SJSA1 (cell line): ENCODE data around the gene NISCH. TPM values are rescaled to one million over a fixed set of nuclear protein-coding genes. Genes with fewer than 3 reads are reported as not detected.
A peak's percentile ranks its signal among the peaks of the same experiment; 100 is the strongest.

Experiments
- DNase-seq, 2 experiments: peaks; one replicate each; pipeline ENCODE4 v3.0.0-alpha.2; 2015 to 2020; ENCODE audit warnings: low spot score in 2 of 2, low read depth in 1 of 2
- H3K27ac ChIP-seq: fragments of 250-450 bp; sonication (Bioruptor Pico); 2 replicates; pipeline ENCODE4 v1.5.1; 2020; ENCODE audit warnings: mild to moderate bottlenecking, moderate library complexity
- H3K27me3 ChIP-seq: fragments of 250-450 bp; sonication (Bioruptor Pico); replicated peaks from 2 replicates; pipeline ENCODE4 v1.5.1; 2020; ENCODE audit warnings: mild to moderate bottlenecking, moderate library complexity
- H3K36me3 ChIP-seq: fragments of 250-450 bp; sonication (Bioruptor Pico); 2 replicates; pipeline ENCODE4 v1.5.1; 2020; ENCODE audit warnings: mild to moderate bottlenecking
- H3K4me1 ChIP-seq: fragments of 250-450 bp; sonication (Bioruptor Pico); replicated peaks from 2 replicates; pipeline ENCODE4 v1.6.1; 2021; ENCODE audit warnings: mild to moderate bottlenecking
- H3K4me3 ChIP-seq: fragments of 250-450 bp; sonication (Bioruptor Pico); 2 replicates; pipeline ENCODE4 v1.5.1; 2020; ENCODE audit warnings: mild to moderate bottlenecking
- H3K9me3 ChIP-seq: fragments of 250-450 bp; sonication (Bioruptor Pico); replicated peaks from 2 replicates; pipeline ENCODE4 v1.5.1; 2020; ENCODE audit warnings: mild to moderate bottlenecking
- total RNA-seq: library from RNA; depleted of rRNA; stranded (reverse); fragments of >200 nt; shearing (Covaris generic); gene quantifications from 2 replicates; pipeline ENCODE4 v1.2.3, GENCODE V29; 2014

The NISCH gene
- total RNA-seq, 1 experiment from 2014 or later: 22.4 TPM

- Histone ChIP-seq H3K4me1 (no peaks in the 10 kb centered on the region), H3K36me3 (no peaks in the 10 kb centered on the region), H3K27ac (no peak overlapping the region), H3K4me3 (no peak overlapping the region), H3K9me3 (no peaks in the 10 kb centered on the region), H3K27me3 (no peaks in the 10 kb centered on the region)
- DNase-seq: no peak
These were observed 15.8 kb upstream of the NISCH start for GRCh38 chr3:52439426-52440248.

- Histone ChIP-seq H3K4me3 (no peak overlapping the region), H3K36me3 (no peaks in the 10 kb centered on the region), H3K4me1 (peaks cover 5% of the 10 kb centered on the region), H3K27ac (no peak overlapping the region), H3K9me3 (no peaks in the 10 kb centered on the region), H3K27me3 (no peaks in the 10 kb centered on the region)
- no peak for DNase-seq
These were observed 15.2 kb upstream of the NISCH start for GRCh38 chr3:52440249-52440551.

GRCh38 chr3:52440671-52441070, 14.7 kb upstream of the NISCH start:
- H3K4me3 ChIP-seq: no peak overlapping the region
- no peaks in the 10 kb centered on the region for H3K36me3 ChIP-seq
- peaks cover 5% of the 10 kb centered on the region for H3K4me1 ChIP-seq
- no peak for DNase-seq
- H3K27me3 ChIP-seq: no peaks in the 10 kb centered on the region
- no peak overlapping the region for H3K27ac ChIP-seq
- no peaks in the 10 kb centered on the region for H3K9me3 ChIP-seq

- DNase-seq: no peak
- Histone ChIP-seq H3K9me3 (no peaks in the 10 kb centered on the region), H3K4me3 (no peak overlapping the region), H3K27me3 (no peaks in the 10 kb centered on the region), H3K36me3 (no peaks in the 10 kb centered on the region), H3K4me1 (peaks cover 5% of the 10 kb centered on the region), H3K27ac (no peak overlapping the region)
These were observed 14.2 kb upstream of the NISCH start for GRCh38 chr3:52441091-52441771.

GRCh38 chr3:52441772-52442332, 13.6 kb upstream of the NISCH start:
- H3K27ac ChIP-seq: no peak overlapping the region

GRCh38 chr3:52442409-52443267, 12.8 kb upstream of the NISCH start:
- no peak for DNase-seq

More at GRCh38 chr3:52441772-52442332, 13.6 kb upstream of the NISCH start:
- Histone ChIP-seq H3K4me1 (peaks cover 5% of the 10 kb centered on the region), H3K36me3 (no peaks in the 10 kb centered on the region), H3K27me3 (no peaks in the 10 kb centered on the region), H3K9me3 (no peaks in the 10 kb centered on the region), H3K4me3 (no peak overlapping the region)
- no peak for DNase-seq

GRCh38 chr3:52443268-52443610, 12.2 kb upstream of the NISCH start:
- Histone ChIP-seq H3K36me3 (no peaks in the 10 kb centered on the region), H3K9me3 (no peaks in the 10 kb centered on the region), H3K27me3 (no peaks in the 10 kb centered on the region), H3K27ac (no peak overlapping the region), H3K4me1 (peaks cover 5% of the 10 kb centered on the region), H3K4me3 (no peak overlapping the region)
- DNase-seq: no peak

More at GRCh38 chr3:52442409-52443267, 12.8 kb upstream of the NISCH start:
- H3K9me3 ChIP-seq: no peaks in the 10 kb centered on the region
- no peaks in the 10 kb centered on the region for H3K36me3 ChIP-seq
- no peaks in the 10 kb centered on the region for H3K27me3 ChIP-seq
- H3K27ac ChIP-seq: no peak overlapping the region
- peaks cover 5% of the 10 kb centered on the region for H3K4me1 ChIP-seq
- H3K4me3 ChIP-seq: no peak overlapping the region

GRCh38 chr3:52443791-52444687, 11.4 kb upstream of the NISCH start:
- Histone ChIP-seq H3K27me3 (no peaks in the 10 kb centered on the region), H3K9me3 (no peaks in the 10 kb centered on the region), H3K36me3 (no peaks in the 10 kb centered on the region), H3K27ac (no peak overlapping the region), H3K4me3 (no peak overlapping the region), H3K4me1 (peaks cover 5% of the 10 kb centered on the region)
- DNase-seq: no peak

- H3K4me1 ChIP-seq: peaks cover 9% of the 10 kb centered on the region
- H3K27me3 ChIP-seq: no peaks in the 10 kb centered on the region
- no peak within 1 kb of the TSS for H3K27ac ChIP-seq
- no peaks in the 10 kb centered on the region for H3K36me3 ChIP-seq
- H3K9me3 ChIP-seq: no peaks in the 10 kb centered on the region
- no peak within 1 kb of the TSS for H3K4me3 ChIP-seq
- DNase-seq: peak; percentile 24 to 71
These were observed 10.3 kb upstream of the NISCH start, which contains the start of gene SEMA3G for GRCh38 chr3:52444860-52445793. Gene SEMA3G, minus strand, starts transcription at chr3:52445103. Its CDS starts 76 bp downstream, at chr3:52445027.

- H3K4me1 ChIP-seq: peaks cover 13% of the 10 kb centered on the region
- no peak overlapping the region for H3K4me3 ChIP-seq
- H3K36me3 ChIP-seq: no peaks in the 10 kb centered on the region
- no peak overlapping the region for H3K27ac ChIP-seq
- no peak for DNase-seq
- no peaks in the 10 kb centered on the region for H3K9me3 ChIP-seq
- no peaks in the 10 kb centered on the region for H3K27me3 ChIP-seq
These were observed 9.4 kb upstream of the NISCH start for GRCh38 chr3:52446042-52446441.

GRCh38 chr3:52446631-52447511, 8.5 kb upstream of the NISCH start:
- Histone ChIP-seq H3K27ac (no peak overlapping the region), H3K4me3 (no peak overlapping the region), H3K36me3 (no peaks in the 10 kb centered on the region), H3K27me3 (no peaks in the 10 kb centered on the region), H3K4me1 (peaks cover 13% of the 10 kb centered on the region), H3K9me3 (no peaks in the 10 kb centered on the region)
- peak; percentile 52 to 63 for DNase-seq
